Measurements from ENCODE around the gene ICE2.

Gene ICE2

DNA sequence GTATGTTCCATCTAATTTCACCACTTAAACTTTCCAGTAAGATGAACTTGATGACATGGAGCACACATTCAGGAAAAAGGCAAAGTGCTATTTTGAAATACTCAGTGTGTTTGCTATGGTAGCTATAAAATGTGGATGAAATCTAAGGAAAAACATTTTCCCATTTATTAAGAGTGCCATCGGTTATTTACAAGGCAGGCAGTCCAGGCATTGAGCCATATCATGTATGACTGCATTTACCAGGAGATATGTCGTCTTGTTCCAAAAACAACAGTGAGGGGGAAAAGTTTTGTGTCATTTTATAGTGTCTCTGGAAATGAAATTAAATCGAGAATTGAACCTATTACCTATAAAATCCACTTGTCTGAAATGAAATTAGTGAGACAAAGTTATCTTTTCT lies 94.9 kb downstream of the ICE2 start:
- Histone ChIP-seq H3K79me2 (peaks cover 14% of the 10 kb centered on the region), H3K4me2 (ENCODE audit: low read length) (no peak overlapping the region), H3K9me3 (ENCODE audit: control insufficient read depth, low read length) (no peaks in the 10 kb centered on the region), H3K27me3 (ENCODE audit: control insufficient read depth, insufficient read depth, low read length) (no peaks in the 10 kb centered on the region), H3K27ac (no peak overlapping the region), H3K9ac (no peak overlapping the region), H2AFZ (no peak overlapping the region), H3K4me1 (peaks cover 2% of the 10 kb centered on the region), H3K36me3 (ENCODE audit: control insufficient read depth, insufficient read depth, low read length) (no peaks in the 10 kb centered on the region), H3K4me3 (ENCODE audit: low read depth, low read length) (no peak overlapping the region)
- TF ChIP-seq, protein P1, sequence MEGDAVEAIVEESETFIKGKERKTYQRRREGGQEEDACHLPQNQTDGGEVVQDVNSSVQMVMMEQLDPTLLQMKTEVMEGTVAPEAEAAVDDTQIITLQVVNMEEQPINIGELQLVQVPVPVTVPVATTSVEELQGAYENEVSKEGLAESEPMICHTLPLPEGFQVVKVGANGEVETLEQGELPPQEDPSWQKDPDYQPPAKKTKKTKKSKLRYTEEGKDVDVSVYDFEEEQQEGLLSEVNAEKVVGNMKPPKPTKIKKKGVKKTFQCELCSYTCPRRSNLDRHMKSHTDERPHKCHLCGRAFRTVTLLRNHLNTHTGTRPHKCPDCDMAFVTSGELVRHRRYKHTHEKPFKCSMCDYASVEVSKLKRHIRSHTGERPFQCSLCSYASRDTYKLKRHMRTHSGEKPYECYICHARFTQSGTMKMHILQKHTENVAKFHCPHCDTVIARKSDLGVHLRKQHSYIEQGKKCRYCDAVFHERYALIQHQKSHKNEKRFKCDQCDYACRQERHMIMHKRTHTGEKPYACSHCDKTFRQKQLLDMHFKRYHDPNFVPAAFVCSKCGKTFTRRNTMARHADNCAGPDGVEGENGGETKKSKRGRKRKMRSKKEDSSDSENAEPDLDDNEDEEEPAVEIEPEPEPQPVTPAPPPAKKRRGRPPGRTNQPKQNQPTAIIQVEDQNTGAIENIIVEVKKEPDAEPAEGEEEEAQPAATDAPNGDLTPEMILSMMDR (IDR thresholded peaks at IDR 0.05) = no peak

DNA sequence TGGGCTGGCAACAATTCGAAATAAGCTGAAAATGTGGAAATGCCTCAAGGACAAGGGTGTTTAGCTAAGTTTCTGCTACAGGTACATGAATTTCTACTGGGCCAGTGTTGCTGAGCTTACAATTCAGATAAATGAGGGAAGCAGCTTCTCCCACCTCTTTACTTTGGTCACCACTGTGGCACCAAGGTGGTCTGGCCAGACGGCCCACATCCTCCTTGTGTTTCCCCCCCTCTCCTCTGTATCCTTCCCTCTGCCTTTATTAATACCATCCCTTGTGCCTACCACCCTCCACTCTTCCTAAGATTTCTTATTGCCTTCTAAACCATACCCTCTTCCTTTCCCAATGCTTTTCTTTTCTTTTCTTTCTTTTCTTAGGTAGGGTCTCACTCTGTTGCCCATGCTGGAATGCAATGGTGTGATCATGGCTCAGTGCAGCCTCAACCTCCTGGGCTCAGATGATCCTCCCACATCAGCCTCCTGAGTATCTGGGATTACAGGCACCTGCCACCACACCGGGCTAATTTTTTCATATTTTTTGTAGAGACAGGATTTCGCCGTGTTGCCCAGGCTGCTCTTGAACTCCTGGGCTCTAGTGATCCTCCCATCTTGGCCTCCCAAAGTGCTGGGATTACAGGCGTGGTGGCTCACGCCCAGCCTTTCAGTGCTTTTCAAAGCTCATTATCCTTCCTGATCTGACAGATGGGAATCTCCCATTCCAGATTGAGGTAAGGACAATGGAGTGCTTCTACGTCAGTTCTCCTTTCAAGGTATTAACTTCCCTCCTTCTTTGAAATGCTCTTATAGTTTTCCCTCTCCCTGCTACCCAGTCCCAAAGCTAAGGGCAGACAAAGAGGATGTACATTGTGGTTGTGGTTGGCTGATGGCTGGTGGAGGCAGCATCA lies 95.9 kb downstream of the ICE2 start:
- Histone ChIP-seq H3K27ac (no peak overlapping the region), H3K27me3 (ENCODE audit: control insufficient read depth, insufficient read depth, low read length) (no peaks in the 10 kb centered on the region), H3K4me1 (no peaks in the 10 kb centered on the region), H3K4me3 (ENCODE audit: low read depth, low read length) (no peak overlapping the region), H2AFZ (no peak overlapping the region), H3K4me2 (ENCODE audit: low read length) (no peak overlapping the region), H3K9me3 (ENCODE audit: control insufficient read depth, low read length) (no peaks in the 10 kb centered on the region), H3K9ac (no peak overlapping the region), H3K36me3 (ENCODE audit: control insufficient read depth, insufficient read depth, low read length) (no peaks in the 10 kb centered on the region), H3K79me2 (peaks cover 14% of the 10 kb centered on the region)
- TF ChIP-seq, protein P1 (IDR thresholded peaks at IDR 0.05) = no peak

DNA sequence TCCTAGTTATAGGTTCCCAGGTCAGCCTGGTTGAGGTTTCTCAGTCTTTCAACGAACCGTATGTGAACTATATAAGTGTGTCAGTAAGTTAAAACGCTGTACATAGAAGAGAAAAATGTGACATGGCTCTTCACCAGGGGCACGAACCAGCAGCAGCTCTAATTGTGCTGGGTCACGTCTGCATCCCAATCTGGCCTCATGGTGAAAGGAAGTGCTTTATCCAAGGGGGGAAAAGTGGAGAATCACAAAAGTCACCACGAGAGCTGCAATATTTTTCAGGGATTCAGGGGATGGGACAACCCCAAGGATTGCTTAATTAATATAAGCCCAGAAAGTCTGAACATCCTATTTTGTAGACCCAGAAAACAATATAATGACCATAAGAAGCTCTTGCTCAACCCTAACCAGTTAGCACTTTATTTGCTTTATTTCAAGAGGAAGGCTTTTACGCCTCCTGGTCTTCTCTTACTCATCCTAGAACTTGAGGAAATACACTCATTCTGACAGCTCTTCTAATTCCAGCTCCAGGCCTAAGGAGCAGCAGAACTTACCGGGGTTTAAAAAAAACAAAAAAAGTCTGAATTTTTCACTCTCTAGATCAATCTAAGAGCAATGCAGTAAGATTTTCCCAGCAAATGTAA lies 97.7 kb downstream of the ICE2 start:
- Histone ChIP-seq H3K79me2 (peaks cover 3% of the 10 kb centered on the region), H3K9ac (no peak overlapping the region), H3K4me2 (ENCODE audit: low read length) (no peak overlapping the region), H3K36me3 (ENCODE audit: control insufficient read depth, insufficient read depth, low read length) (no peaks in the 10 kb centered on the region), H3K4me1 (no peaks in the 10 kb centered on the region), H3K27ac (no peak overlapping the region), H3K27me3 (ENCODE audit: control insufficient read depth, insufficient read depth, low read length) (no peaks in the 10 kb centered on the region), H3K9me3 (ENCODE audit: control insufficient read depth, low read length) (no peaks in the 10 kb centered on the region), H2AFZ (no peak overlapping the region), H3K4me3 (ENCODE audit: low read depth, low read length) (no peak overlapping the region)
- TF ChIP-seq, protein P1 (IDR thresholded peaks at IDR 0.05) = no peak

DNA sequence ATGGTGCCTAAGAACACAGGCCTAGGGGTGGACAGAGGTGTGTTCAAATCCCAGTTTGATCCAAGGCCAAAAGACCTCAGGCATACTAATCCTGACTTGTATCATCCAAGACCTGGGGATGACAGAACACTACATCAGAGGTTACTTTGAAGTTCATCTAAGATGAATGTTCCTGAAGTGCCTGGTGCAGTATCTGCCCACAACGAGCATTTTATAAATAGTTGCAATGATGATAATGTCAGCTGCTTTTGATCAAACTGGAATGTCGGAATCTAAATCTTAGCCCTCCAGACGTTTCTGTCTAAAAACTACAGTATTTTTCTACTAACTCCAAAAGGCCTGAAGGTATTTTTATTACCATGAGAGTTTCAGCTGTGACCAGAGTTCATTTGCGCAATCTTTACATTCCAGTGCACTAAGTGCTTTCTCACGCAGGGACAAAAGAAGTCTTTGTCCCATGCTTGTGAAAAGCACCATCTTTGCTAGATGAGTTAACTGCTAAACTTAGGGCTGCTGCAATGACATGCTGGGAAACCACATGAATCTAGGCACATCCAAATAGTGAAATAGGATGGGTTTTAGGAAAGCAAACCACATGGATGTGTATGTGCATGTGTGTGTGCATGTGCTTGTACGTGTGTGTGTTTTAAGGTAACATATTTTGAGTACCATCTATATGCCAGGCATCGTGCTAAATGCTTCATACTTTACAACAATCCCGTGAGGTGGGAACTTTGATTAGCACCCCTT lies 99.2 kb downstream of the ICE2 start:
- Histone ChIP-seq H3K4me1 (no peaks in the 10 kb centered on the region), H3K4me3 (ENCODE audit: low read depth, low read length) (no peak overlapping the region), H3K27ac (no peak overlapping the region), H2AFZ (no peak overlapping the region), H3K9me3 (ENCODE audit: control insufficient read depth, low read length) (no peaks in the 10 kb centered on the region), H3K4me2 (ENCODE audit: low read length) (no peak overlapping the region), H3K79me2 (peaks cover 2% of the 10 kb centered on the region), H3K9ac (no peak overlapping the region), H3K27me3 (ENCODE audit: control insufficient read depth, insufficient read depth, low read length) (no peaks in the 10 kb centered on the region), H3K36me3 (ENCODE audit: control insufficient read depth, insufficient read depth, low read length) (no peaks in the 10 kb centered on the region)
- TF ChIP-seq, protein P1 (IDR thresholded peaks at IDR 0.05) = no peak
